K562 (cell line): ENCODE results near the gene ATOH8. TPM values are rescaled to one million over a fixed set of nuclear protein-coding genes. Genes with fewer than 3 reads are reported as not detected.

ENCODE experiments used
- ARNT ChIP-seq, 2 experiments: fragments of 450-650 bp; IDR thresholded peaks; 2 replicates each; pipeline ENCODE4 v1.6.1; 2016; ENCODE audit warnings: mild to moderate bottlenecking in 1 of 2
- CCAR2 ChIP-seq: fragments of 200-400 bp; formaldehyde crosslinking; IDR thresholded peaks from 2 replicates; pipeline ENCODE4 v1.6.1; 2017; ENCODE audit warnings: mild to moderate bottlenecking, low read depth, low read length
- CHD1 ChIP-seq: fragments of 200-600 bp; sonication (generic); IDR thresholded peaks from one replicate; pipeline ENCODE4 v1.6.1; 2012; ENCODE audit warnings: mild to moderate bottlenecking, moderate library complexity, low read length, inconsistent platforms
- FOS ChIP-seq: IDR thresholded peaks from 3 replicates; pipeline ENCODE4 v1.6.1; 2011; ENCODE audit not compliant: insufficient read length; ENCODE audit errors: extremely low read depth
- FOSL1 ChIP-seq: fragments of 200-800 bp; sonication (Bioruptor generic); conservative IDR thresholded peaks from 2 replicates; pipeline ENCODE4 v1.6.1; 2016; ENCODE audit warnings: missing genetic modification characterization, missing compliant biosample characterization
- FOXP1 ChIP-seq: sonication (generic); formaldehyde crosslinking; IDR thresholded peaks from 2 replicates; pipeline ENCODE4 v1.8.0; 2022; ENCODE audit warnings: mild to moderate bottlenecking, missing genetic modification reagents
- GABPB1 ChIP-seq: sonication (generic); formaldehyde crosslinking; IDR thresholded peaks from 2 replicates; pipeline ENCODE4 v1.8.0; 2022; ENCODE audit warnings: mild to moderate bottlenecking, missing genetic modification reagents
- HMG20B ChIP-seq: fragments of 250-450 bp; sonication (Bioruptor Pico); IDR thresholded peaks from 2 replicates; pipeline ENCODE4 v1.5.0; 2021; ENCODE audit warnings: mild to moderate bottlenecking
- MEF2D ChIP-seq: conservative IDR thresholded peaks from 2 replicates; pipeline ENCODE4 v1.6.1; 2016; ENCODE audit warnings: low read depth, missing genetic modification characterization, missing compliant biosample characterization
- RBM17 ChIP-seq: fragments of 200-400 bp; formaldehyde crosslinking; IDR thresholded peaks from 2 replicates; pipeline ENCODE4 v1.6.1; 2017; ENCODE audit warnings: low read depth, mild to moderate bottlenecking, low read length, borderline replicate concordance
- RBM22 ChIP-seq: fragments of 200-400 bp; formaldehyde crosslinking; IDR thresholded peaks from 2 replicates; pipeline ENCODE4 v1.6.1; 2018; ENCODE audit warnings: low read length, low read depth; ENCODE audit not compliant: poor library complexity, severe bottlenecking
- SETDB1 ChIP-seq: IDR thresholded peaks from one replicate; pipeline ENCODE4 v1.6.1; 2012; ENCODE audit warnings: low read length, control low read depth, inconsistent platforms
- TRIM24 ChIP-seq, 2 experiments: fragments of 450-650 bp; IDR thresholded peaks; 2 replicates each; pipeline ENCODE4 v1.6.1; 2016
- ZFX ChIP-seq: sonication (generic); formaldehyde crosslinking; IDR thresholded peaks from 2 replicates; pipeline ENCODE4 v1.8.0; 2022; ENCODE audit warnings: mild to moderate bottlenecking, missing genetic modification reagents, moderate library complexity
- ZNF165 ChIP-seq: fragments of 250-450 bp; sonication (Bioruptor Pico); IDR thresholded peaks from 2 replicates; pipeline ENCODE4 v1.4.0; 2020; ENCODE audit warnings: borderline replicate concordance
- ZNF282 ChIP-seq: sonication (generic); formaldehyde crosslinking; IDR thresholded peaks from 2 replicates; pipeline ENCODE4 v1.8.1; 2023; ENCODE audit warnings: missing genetic modification reagents
- ZNF699 ChIP-seq: fragments of 250-450 bp; sonication (Bioruptor Pico); IDR thresholded peaks from 2 replicates; pipeline ENCODE4 v1.8.0; 2021; ENCODE audit warnings: mild to moderate bottlenecking, moderate library complexity; ENCODE audit not compliant: insufficient replicate concordance
- ZNF79 ChIP-seq: fragments of 250-450 bp; sonication (Bioruptor Pico); IDR thresholded peaks from 2 replicates; pipeline ENCODE4 v1.4.0; 2020; ENCODE audit warnings: low read depth, mild to moderate bottlenecking, moderate library complexity
- polyA plus RNA-seq, 8 experiments: library from polyadenylated mRNA; depleted of rRNA in 4 of 8; stranded (reverse) in 5 of 8; unstranded in 3 of 8; fragments of >200 nt; fragmentation: Nextera tagmentation in 2 of 8; fragmentation: Illumina TruSeq in 1 of 8; extraction: Ambion mirVana in 2 of 8; extraction: Trizol in 1 of 8; gene quantifications; 2 replicates each; pipeline versions ENCODE4 v1.2.1 to v1.2.3, GENCODE V29; 2011 to 2014; ENCODE audit warnings: inconsistent platforms in 1 of 8, missing spikeins in 1 of 8
- total RNA-seq, 7 experiments: library from RNA; depleted of rRNA in 6 of 7; stranded (reverse); fragments of >200 nt in 6 of 7; fragmentation: Illumina TruSeq in 2 of 7; extraction: Trizol in 2 of 7; gene quantifications; 2 replicates each; pipeline versions ENCODE4 v1.2.1 to v1.2.3, GENCODE V29; 2011 to 2021; ENCODE audit warnings: low replicate concordance in 1 of 7
- TF ChIP-seq, protein P1 (sequence below): sonication (generic); formaldehyde crosslinking; IDR thresholded peaks from 2 replicates; pipeline ENCODE4 v1.8.0; 2022; ENCODE audit warnings: mild to moderate bottlenecking, missing genetic modification reagents
- TF ChIP-seq, protein P2 (sequence below): sonication (generic); formaldehyde crosslinking; IDR thresholded peaks from 2 replicates; pipeline ENCODE4 v1.4.0; 2020; ENCODE audit warnings: mild to moderate bottlenecking, missing genetic modification reagents
- TF ChIP-seq, protein P3 (sequence below): sonication (generic); formaldehyde crosslinking; IDR thresholded peaks from 2 replicates; pipeline ENCODE4 v1.8.0; 2023; ENCODE audit warnings: mild to moderate bottlenecking, missing genetic modification reagents
- TF ChIP-seq, protein P4 (sequence below): sonication (generic); formaldehyde crosslinking; IDR thresholded peaks from 2 replicates; pipeline ENCODE4 v1.8.0; 2022; ENCODE audit warnings: mild to moderate bottlenecking, missing genetic modification reagents, borderline replicate concordance
- TF ChIP-seq, protein P5 (sequence below): IDR thresholded peaks from 2 replicates; pipeline ENCODE4 v1.6.1; 2011; ENCODE audit not compliant: insufficient read length; ENCODE audit errors: extremely low read depth

ATOH8 gene
- total and polyA plus RNA-seq, 9 of the 15 experiments (the other 6 are each of a cell fraction or from before 2014, with no cell fraction given): not detected

DNA sequence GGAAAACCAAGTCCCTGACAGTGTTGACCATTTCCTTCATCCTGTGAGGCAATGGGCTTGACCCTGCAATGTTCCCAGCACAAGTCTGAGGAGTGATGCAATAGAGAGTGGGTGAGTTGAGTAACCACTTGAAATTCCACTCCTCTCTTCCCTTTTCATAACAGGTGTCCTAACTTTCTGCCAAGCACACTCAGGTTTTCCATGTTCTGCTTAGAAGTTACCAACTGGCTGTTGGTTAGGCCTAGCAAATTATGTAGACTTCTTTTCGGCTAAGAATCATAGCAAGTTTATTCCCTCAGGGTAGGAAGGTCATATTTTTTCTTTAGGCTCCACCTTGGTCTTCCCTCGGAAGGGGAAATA is 48.1 kb upstream of the ATOH8 start (continued):
- no peak for TF ChIP-seq FOSL1 (tag)
- TF ChIP-seq CCAR2: no peak
- peak; percentile 83 to 91; a peak in 3 of 4 replicates for TF ChIP-seq TRIM24 (IDR thresholded peaks at IDR 0.05)
- no peak for TF ChIP-seq RBM17
- TF ChIP-seq MEF2D (tag): no peak
- TF ChIP-seq FOS: no peak
- TF ChIP-seq ZNF699: no peak
- TF ChIP-seq, protein P1, sequence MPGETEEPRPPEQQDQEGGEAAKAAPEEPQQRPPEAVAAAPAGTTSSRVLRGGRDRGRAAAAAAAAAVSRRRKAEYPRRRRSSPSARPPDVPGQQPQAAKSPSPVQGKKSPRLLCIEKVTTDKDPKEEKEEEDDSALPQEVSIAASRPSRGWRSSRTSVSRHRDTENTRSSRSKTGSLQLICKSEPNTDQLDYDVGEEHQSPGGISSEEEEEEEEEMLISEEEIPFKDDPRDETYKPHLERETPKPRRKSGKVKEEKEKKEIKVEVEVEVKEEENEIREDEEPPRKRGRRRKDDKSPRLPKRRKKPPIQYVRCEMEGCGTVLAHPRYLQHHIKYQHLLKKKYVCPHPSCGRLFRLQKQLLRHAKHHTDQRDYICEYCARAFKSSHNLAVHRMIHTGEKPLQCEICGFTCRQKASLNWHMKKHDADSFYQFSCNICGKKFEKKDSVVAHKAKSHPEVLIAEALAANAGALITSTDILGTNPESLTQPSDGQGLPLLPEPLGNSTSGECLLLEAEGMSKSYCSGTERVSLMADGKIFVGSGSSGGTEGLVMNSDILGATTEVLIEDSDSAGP: no peak
- no peak for TF ChIP-seq GABPB1 (CRISPR knock-in tag)
- TF ChIP-seq, protein P2, sequence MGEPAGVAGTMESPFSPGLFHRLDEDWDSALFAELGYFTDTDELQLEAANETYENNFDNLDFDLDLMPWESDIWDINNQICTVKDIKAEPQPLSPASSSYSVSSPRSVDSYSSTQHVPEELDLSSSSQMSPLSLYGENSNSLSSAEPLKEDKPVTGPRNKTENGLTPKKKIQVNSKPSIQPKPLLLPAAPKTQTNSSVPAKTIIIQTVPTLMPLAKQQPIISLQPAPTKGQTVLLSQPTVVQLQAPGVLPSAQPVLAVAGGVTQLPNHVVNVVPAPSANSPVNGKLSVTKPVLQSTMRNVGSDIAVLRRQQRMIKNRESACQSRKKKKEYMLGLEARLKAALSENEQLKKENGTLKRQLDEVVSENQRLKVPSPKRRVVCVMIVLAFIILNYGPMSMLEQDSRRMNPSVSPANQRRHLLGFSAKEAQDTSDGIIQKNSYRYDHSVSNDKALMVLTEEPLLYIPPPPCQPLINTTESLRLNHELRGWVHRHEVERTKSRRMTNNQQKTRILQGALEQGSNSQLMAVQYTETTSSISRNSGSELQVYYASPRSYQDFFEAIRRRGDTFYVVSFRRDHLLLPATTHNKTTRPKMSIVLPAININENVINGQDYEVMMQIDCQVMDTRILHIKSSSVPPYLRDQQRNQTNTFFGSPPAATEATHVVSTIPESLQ (CRISPR knock-in tag): no peak
- TF ChIP-seq ZNF79 (CRISPR knock-in tag): no peak
- no peak for TF ChIP-seq SETDB1
- no peak for TF ChIP-seq ARNT (IDR thresholded peaks at IDR 0.05)
- TF ChIP-seq, protein P3, sequence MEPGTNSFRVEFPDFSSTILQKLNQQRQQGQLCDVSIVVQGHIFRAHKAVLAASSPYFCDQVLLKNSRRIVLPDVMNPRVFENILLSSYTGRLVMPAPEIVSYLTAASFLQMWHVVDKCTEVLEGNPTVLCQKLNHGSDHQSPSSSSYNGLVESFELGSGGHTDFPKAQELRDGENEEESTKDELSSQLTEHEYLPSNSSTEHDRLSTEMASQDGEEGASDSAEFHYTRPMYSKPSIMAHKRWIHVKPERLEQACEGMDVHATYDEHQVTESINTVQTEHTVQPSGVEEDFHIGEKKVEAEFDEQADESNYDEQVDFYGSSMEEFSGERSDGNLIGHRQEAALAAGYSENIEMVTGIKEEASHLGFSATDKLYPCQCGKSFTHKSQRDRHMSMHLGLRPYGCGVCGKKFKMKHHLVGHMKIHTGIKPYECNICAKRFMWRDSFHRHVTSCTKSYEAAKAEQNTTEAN (CRISPR knock-in tag): no peak
- TF ChIP-seq ZFX (CRISPR knock-in tag): no peak
- no peak for TF ChIP-seq CHD1
- TF ChIP-seq FOXP1 (CRISPR knock-in tag): no peak
- TF ChIP-seq, protein P4, sequence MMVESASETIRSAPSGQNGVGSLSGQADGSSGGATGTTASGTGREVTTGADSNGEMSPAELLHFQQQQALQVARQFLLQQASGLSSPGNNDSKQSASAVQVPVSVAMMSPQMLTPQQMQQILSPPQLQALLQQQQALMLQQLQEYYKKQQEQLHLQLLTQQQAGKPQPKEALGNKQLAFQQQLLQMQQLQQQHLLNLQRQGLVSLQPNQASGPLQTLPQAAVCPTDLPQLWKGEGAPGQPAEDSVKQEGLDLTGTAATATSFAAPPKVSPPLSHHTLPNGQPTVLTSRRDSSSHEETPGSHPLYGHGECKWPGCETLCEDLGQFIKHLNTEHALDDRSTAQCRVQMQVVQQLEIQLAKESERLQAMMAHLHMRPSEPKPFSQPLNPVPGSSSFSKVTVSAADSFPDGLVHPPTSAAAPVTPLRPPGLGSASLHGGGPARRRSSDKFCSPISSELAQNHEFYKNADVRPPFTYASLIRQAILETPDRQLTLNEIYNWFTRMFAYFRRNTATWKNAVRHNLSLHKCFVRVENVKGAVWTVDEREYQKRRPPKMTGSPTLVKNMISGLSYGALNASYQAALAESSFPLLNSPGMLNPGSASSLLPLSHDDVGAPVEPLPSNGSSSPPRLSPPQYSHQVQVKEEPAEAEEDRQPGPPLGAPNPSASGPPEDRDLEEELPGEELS (CRISPR knock-in tag): no peak
- no peak for TF ChIP-seq HMG20B (CRISPR knock-in tag)
- TF ChIP-seq, protein P5, sequence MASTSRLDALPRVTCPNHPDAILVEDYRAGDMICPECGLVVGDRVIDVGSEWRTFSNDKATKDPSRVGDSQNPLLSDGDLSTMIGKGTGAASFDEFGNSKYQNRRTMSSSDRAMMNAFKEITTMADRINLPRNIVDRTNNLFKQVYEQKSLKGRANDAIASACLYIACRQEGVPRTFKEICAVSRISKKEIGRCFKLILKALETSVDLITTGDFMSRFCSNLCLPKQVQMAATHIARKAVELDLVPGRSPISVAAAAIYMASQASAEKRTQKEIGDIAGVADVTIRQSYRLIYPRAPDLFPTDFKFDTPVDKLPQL: no peak
- TF ChIP-seq ZNF282 (CRISPR knock-in tag): no peak
- no peak for TF ChIP-seq ZNF165
- TF ChIP-seq RBM22: no peak
